HL-60/S4 (cell line): ENCODE data around the gene SETX.
"Not testable (repeated sequence)": the region's sequence is repeated elsewhere in the genome, so short reads cannot be mapped to it uniquely, and the experiment has no call there.

Experiments used
- in situ Hi-C: fragments of 300-500 bp; cut with MboI; formaldehyde crosslinking; loops from 2 replicates; pipeline ENCODE4 v1.14.3; 2022; ENCODE audit warnings: low sequenced_read_pairs

Gene SETX, protein sequence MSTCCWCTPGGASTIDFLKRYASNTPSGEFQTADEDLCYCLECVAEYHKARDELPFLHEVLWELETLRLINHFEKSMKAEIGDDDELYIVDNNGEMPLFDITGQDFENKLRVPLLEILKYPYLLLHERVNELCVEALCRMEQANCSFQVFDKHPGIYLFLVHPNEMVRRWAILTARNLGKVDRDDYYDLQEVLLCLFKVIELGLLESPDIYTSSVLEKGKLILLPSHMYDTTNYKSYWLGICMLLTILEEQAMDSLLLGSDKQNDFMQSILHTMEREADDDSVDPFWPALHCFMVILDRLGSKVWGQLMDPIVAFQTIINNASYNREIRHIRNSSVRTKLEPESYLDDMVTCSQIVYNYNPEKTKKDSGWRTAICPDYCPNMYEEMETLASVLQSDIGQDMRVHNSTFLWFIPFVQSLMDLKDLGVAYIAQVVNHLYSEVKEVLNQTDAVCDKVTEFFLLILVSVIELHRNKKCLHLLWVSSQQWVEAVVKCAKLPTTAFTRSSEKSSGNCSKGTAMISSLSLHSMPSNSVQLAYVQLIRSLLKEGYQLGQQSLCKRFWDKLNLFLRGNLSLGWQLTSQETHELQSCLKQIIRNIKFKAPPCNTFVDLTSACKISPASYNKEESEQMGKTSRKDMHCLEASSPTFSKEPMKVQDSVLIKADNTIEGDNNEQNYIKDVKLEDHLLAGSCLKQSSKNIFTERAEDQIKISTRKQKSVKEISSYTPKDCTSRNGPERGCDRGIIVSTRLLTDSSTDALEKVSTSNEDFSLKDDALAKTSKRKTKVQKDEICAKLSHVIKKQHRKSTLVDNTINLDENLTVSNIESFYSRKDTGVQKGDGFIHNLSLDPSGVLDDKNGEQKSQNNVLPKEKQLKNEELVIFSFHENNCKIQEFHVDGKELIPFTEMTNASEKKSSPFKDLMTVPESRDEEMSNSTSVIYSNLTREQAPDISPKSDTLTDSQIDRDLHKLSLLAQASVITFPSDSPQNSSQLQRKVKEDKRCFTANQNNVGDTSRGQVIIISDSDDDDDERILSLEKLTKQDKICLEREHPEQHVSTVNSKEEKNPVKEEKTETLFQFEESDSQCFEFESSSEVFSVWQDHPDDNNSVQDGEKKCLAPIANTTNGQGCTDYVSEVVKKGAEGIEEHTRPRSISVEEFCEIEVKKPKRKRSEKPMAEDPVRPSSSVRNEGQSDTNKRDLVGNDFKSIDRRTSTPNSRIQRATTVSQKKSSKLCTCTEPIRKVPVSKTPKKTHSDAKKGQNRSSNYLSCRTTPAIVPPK (N-terminal part only)

GRCh38 chr9:132354637-132355355 lies at the start of gene SETX:
SETX (minus strand) TSS chr9:132354986; CDS start chr9:132349428, 5,558 bp downstream.
- in situ Hi-C loops, result no loop called here

- in situ Hi-C loops, result loop anchor here (25.0 kb wide), 1 partner anchor 383 kb away; no protein-coding TSS in a partner anchor
Observed at GRCh38 chr9:132404228-132404881, 49.6 kb upstream of the SETX start.

DNA sequence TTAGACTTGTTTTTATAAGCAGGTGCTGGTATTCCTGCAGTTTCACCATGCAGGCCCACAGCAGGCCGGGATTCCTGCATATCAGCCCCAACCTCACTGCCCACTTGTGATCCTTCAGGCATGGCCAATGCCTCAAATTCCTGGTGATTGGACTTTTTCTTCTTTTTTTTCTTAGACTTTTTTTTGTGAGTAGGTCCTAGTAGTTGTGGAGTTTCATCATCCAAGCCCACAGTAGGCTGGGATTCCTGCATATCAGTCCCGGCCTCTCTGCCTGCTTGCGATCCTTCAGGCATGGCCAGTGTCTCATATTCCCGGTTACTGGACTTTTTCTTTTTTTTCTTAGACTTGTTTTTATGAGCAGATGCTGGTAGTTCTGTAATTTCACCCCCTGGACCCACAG lies 47.0 kb upstream of the SETX start:
- in situ Hi-C loops, result loop anchor here (25.0 kb wide), 1 partner anchor 385 kb away; no protein-coding TSS in a partner anchor

GRCh38 chr9:132395560-132395959 lies 40.8 kb upstream of the SETX start:
- in situ Hi-C loops, result no loop called here

DNA sequence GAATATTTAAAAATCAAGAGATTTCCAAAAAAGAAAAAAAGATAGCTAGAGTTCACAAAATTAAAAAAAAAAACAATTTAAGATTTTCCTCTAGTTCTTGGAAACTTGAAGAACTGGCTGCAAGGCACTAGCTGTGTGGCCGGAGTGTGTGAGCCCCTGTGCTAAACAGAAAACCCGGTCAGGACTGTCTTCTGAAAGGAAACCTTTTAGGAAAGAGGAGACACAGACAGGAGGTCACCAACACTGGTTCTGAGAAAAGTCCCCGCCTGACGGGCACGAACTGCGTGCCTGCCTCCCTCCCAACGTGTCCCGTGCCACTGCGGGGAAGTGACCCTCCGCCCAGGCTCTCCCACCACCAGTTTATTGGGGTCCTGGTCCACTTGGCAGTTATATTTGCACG lies 36.7 kb upstream of the SETX start:
- in situ Hi-C loops, result no loop called here

DNA sequence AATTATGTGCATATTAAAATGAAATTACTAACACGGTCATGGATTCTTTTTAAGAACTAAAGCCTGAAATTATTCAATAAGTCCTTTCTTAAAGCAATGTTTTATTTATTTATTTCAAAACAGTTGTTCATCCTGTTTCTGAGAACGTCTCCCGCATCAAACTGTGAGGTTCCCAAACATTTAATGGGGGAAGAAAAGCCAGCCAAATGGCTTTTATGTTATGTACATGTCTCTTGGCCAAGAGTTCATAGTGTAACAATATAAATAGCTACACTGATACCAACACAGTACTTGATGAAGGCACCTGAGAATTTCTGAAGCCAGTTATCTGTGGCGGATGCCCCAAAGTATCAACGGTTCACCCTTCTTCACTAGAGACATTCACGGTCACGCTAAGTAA lies 36.2 kb upstream of the SETX start:
- in situ Hi-C loops, result no loop called here

- in situ Hi-C loops, result no loop called here
Observed at GRCh38 chr9:132387133-132387532, 32.3 kb upstream of the SETX start.

GRCh38 chr9:132384376-132384775 lies 29.6 kb upstream of the SETX start:
- in situ Hi-C loops, result no loop called here

GRCh38 chr9:132383462-132383883 lies 28.7 kb upstream of the SETX start:
- in situ Hi-C loops, result no loop called here

DNA sequence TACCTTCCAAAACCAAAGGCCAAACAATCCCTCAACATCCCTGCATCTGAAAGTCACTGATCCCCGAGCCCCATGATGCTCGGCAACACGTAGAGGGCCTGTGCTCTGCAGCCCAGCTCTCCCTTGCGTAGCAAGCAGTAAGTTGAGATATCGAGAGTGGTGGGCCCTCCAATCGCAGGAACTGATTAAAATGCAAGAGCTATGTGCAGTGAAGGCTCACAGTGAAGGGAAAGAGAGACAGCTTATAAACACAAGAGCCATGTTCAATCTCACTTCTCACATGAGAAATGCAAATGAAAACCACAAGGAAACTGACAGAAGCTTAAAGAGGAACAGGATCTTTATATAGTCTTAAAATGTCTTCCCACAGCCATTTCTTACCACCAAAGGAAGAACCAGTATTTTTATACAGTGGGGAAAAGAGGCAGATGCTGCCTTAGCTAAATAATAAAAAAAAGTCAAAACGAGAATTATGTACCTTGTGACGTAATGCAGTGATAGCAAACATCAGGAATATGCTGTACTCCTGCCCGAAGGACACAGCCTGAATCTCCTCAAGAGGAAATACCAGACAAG lies 27.3 kb upstream of the SETX start:
- in situ Hi-C loops, result no loop called here

DNA sequence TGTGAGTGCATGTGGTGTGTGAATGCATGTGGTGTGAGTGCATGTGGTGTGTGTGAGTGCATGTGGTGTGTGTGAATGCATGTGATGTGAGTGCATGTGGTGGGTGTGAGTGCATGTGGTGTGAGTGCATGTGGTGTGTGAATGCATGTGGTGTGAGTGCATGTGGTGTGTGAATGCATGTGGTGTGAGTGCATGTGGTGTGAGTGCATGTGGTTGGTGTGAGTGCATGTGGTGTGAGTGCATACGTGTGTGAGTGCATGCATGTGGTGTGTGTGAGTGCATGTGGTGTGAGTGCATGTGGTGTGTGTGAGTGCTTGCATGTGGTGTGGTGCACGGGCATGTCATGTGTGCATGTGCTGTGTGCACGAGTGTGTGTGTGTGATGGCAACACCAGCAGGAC lies 23.6 kb upstream of the SETX start:
- in situ Hi-C loops, result not testable (repeated sequence)

- in situ Hi-C loops, result not testable (repeated sequence)
Observed at GRCh38 chr9:132377769-132378168, 23.0 kb upstream of the SETX start.

- in situ Hi-C loops, result no loop called here
Observed at GRCh38 chr9:132372177-132373095, 17.6 kb upstream of the SETX start.

DNA sequence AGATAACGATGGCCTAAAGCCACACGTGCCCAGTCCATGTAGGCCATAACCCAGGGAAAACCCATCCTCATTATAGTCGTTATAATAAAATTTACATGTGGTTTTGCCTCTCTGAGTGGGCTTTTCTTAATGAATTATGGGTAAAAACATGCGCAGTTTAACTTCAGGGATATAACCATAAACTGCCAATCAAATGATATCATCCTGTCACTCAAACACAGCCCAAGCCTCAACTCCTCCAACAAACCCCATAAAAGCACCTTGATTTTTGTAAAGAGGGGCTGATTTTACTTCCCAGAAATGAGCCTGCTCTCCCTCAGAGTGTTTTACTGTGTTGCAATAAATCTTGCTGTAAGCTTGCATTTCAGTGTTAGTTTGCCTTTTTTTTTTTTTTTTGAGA lies 15.8 kb upstream of the SETX start:
- in situ Hi-C loops, result no loop called here

- in situ Hi-C loops, result no loop called here
Observed at GRCh38 chr9:132369421-132369820, 14.6 kb upstream of the SETX start.

- in situ Hi-C loops, result no loop called here
Observed at GRCh38 chr9:132367613-132368313, 13.0 kb upstream of the SETX start.

DNA sequence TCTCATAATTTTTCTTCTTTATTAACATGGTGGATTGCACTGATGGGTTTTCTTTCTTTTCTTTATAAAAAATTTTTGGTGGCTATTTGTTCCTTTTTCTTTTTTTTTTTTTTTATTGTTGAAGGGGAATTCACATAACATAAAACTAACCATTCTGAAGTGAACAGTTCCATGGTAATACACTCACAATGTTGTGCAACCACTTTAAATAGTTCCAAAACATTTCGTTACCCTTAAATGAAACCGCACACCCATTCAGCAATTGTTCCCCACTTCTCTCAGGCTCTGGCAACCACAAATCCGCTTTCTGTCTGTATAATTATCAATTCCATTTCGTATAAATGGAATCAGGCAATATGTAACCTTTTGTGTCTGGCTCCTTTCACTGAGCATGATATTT lies 11.7 kb upstream of the SETX start:
- in situ Hi-C loops, result no loop called here

- in situ Hi-C loops, result no loop called here
Observed at GRCh38 chr9:132365986-132366385, 11.2 kb upstream of the SETX start.
